Measurements from ENCODE around the gene TEAD4. TPM values are rescaled to one million over a fixed set of nuclear protein-coding genes. Genes with fewer than 3 reads are reported as not detected.

Gene TEAD4
- total and polyA plus RNA-seq, 2 donors (not counting 1 experiment from before 2014, with no cell fraction given), result not detected

DNA sequence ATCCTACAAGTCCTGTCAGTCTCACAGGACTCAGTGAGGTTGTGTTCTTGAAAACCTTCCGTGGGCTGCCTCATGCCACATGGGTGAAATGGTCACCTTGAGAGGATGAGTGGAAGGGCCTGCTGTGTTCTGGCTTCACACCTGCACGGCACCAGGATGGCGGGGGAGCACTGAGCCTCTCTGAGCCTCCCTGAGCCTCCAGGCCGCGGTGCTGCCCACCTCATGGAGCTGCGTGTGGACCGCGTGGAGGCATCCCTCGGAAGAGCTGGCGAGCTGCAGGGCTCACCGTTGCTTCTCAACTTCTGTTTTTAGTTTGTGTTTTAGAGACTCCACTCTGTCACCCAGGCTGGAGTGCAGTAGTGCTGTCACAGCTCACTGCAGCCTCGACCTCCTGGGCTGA, 56.2 kb downstream of the TEAD4 start:
- Mint-ChIP-seq H3K4me1 (no peaks in the 10 kb centered on the region), H3K27me3 (no peaks in the 10 kb centered on the region), H3K9me3 (ENCODE audit: insufficient read depth) (no peaks in the 10 kb centered on the region), H3K4me3 (no peak overlapping the region), H3K27ac (no peak overlapping the region)
- no peaks in the 10 kb centered on the region for H3K4me1 ChIP-seq (ENCODE audit: control insufficient read depth in 2 of 2, insufficient read depth in 2 of 2, low read length in 2 of 2)
- no peak overlapping the region for H3K4me3 ChIP-seq (ENCODE audit: control extremely low read depth in 1 of 5, extremely low read depth in 1 of 5, insufficient read depth in 1 of 5, low read depth in 2 of 5, low read length in 4 of 5)
- intact Hi-C loops (cut with micrococcal nuclease), result no loop called here
- DNase-seq (no peak), ATAC-seq (ENCODE audit: low read depth) (no peak)
- H3K36me3 ChIP-seq (replicated peaks in 1 of 2; ENCODE audit: control extremely low read depth in 1 of 2, control insufficient read depth in 1 of 2, extremely low read depth in 1 of 2, insufficient read depth in 2 of 2, low read length in 1 of 2), result no peaks in the 10 kb centered on the region
- H3K9me3 ChIP-seq (ENCODE audit: control extremely low read depth in 1 of 3, control insufficient read depth in 2 of 3, insufficient read depth in 1 of 3, low read length in 2 of 3), result no peaks in the 10 kb centered on the region
- TF ChIP-seq EZH2 (IDR thresholded peaks at IDR 0.05; ENCODE audit: borderline replicate concordance, insufficient read depth, low read depth, low read length, poor library complexity, severe bottlenecking) (no peak), CTCF (IDR thresholded peaks at IDR 0.05) (no peak)
- H3K79me2 ChIP-seq (ENCODE audit: control insufficient read depth, insufficient read depth, low read length), result no peaks in the 10 kb centered on the region
- H3K4me2 ChIP-seq (replicated peaks; ENCODE audit: low read depth, low read length, poor library complexity, severe bottlenecking), result no peak overlapping the region
- ChIA-PET POLR2A (no interaction called here), CTCF (no interaction called here)
- no peaks in the 10 kb centered on the region for H3K27me3 ChIP-seq (replicated peaks in 1 of 4; ENCODE audit: control extremely low read depth in 1 of 4, control insufficient read depth in 3 of 4, insufficient read depth in 4 of 4, low read length in 3 of 4)
- 98% methylated on average over 11 of the region's 12 CpGs for WGBS (ENCODE audit: insufficient coverage)
- H3K9ac ChIP-seq (ENCODE audit: low read length), result no peak overlapping the region
- H4K20me1 ChIP-seq (ENCODE audit: control insufficient read depth, insufficient read depth, low read length, poor library complexity, severe bottlenecking), result no peaks in the 10 kb centered on the region
- no peak overlapping the region for H3K27ac ChIP-seq (ENCODE audit: low read length in 2 of 2)
- H2AFZ ChIP-seq (ENCODE audit: insufficient read depth, low read depth, low read length, poor library complexity, severe bottlenecking), result no peak overlapping the region

DNA sequence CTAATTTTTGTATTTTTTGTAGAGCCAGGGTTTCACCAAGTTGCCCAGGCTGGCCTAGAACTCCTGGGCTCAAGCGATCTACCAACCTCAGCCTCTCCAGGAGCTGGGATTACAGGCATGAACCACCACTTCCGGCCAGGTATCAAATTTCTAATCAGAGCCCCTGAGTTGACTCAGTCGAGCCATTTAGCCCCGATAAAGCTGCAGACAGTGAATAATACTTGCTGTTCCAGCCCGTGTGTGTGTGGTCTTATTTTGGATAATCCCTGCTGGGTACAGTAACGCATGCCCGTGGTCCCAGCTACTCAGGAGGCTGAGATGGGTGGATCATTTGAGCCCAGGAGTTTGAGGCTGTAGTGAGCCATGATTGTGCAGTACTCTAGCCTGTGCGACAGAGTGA, 57.0 kb downstream of the TEAD4 start:
- Histone ChIP-seq H3K27ac (ENCODE audit: low read length in 2 of 2) (no peak overlapping the region), H2AFZ (ENCODE audit: insufficient read depth, low read depth, low read length, poor library complexity, severe bottlenecking) (no peak overlapping the region), H3K9ac (ENCODE audit: low read length) (no peak overlapping the region), H3K4me1 (ENCODE audit: control insufficient read depth in 2 of 2, insufficient read depth in 2 of 2, low read length in 2 of 2) (no peaks in the 10 kb centered on the region), H3K27me3 (replicated peaks in 1 of 4; ENCODE audit: control extremely low read depth in 1 of 4, control insufficient read depth in 3 of 4, insufficient read depth in 4 of 4, low read length in 3 of 4) (no peaks in the 10 kb centered on the region), H4K20me1 (ENCODE audit: control insufficient read depth, insufficient read depth, low read length, poor library complexity, severe bottlenecking) (no peaks in the 10 kb centered on the region), H3K4me2 (replicated peaks; ENCODE audit: low read depth, low read length, poor library complexity, severe bottlenecking) (no peak overlapping the region), H3K4me3 (ENCODE audit: control extremely low read depth in 1 of 5, extremely low read depth in 1 of 5, insufficient read depth in 1 of 5, low read depth in 2 of 5, low read length in 4 of 5) (no peak overlapping the region), H3K36me3 (replicated peaks in 1 of 2; ENCODE audit: control extremely low read depth in 1 of 2, control insufficient read depth in 1 of 2, extremely low read depth in 1 of 2, insufficient read depth in 2 of 2, low read length in 1 of 2) (no peaks in the 10 kb centered on the region), H3K79me2 (ENCODE audit: control insufficient read depth, insufficient read depth, low read length) (no peaks in the 10 kb centered on the region), H3K9me3 (ENCODE audit: control extremely low read depth in 1 of 3, control insufficient read depth in 2 of 3, insufficient read depth in 1 of 3, low read length in 2 of 3) (no peaks in the 10 kb centered on the region)
- Mint-ChIP-seq H3K4me1 (no peaks in the 10 kb centered on the region), H3K27me3 (no peaks in the 10 kb centered on the region), H3K9me3 (ENCODE audit: insufficient read depth) (no peaks in the 10 kb centered on the region), H3K27ac (no peak overlapping the region), H3K4me3 (no peak overlapping the region)
- ChIA-PET POLR2A (no interaction called here), CTCF (no interaction called here)
- TF ChIP-seq EZH2 (IDR thresholded peaks at IDR 0.05; ENCODE audit: borderline replicate concordance, insufficient read depth, low read depth, low read length, poor library complexity, severe bottlenecking), result no peak
- DNase-seq, result no peak
- ATAC-seq (ENCODE audit: low read depth), result no peak
- WGBS (ENCODE audit: insufficient coverage), result 78% methylated on average over 8 of the region's 8 CpGs
- intact Hi-C loops (cut with micrococcal nuclease), result no loop called here

All from B cell (primary cell).